ENCODE results near the gene LFNG.
"Not testable (repeated sequence)": the region's sequence is repeated elsewhere in the genome, so short reads cannot be mapped to it uniquely, and the experiment has no call there.

The LFNG gene

GRCh38 chr7:2542011-2542915 is 22.7 kb downstream of the LFNG start:
- in situ Hi-C loops (cut with MboI; ENCODE audit: low sequenced_read_pairs), result no loop called here

GRCh38 chr7:2542916-2543871 is 23.6 kb downstream of the LFNG start:
- in situ Hi-C loops (cut with MboI; ENCODE audit: low sequenced_read_pairs), result no loop called here

GRCh38 chr7:2544541-2545188 is 25.1 kb downstream of the LFNG start:
- in situ Hi-C loops (cut with MboI; ENCODE audit: low sequenced_read_pairs), result no loop called here

GRCh38 chr7:2545746-2546425 is 26.3 kb downstream of the LFNG start:
- in situ Hi-C loops (cut with MboI; ENCODE audit: low sequenced_read_pairs), result no loop called here

- in situ Hi-C loops (cut with MboI; ENCODE audit: low sequenced_read_pairs), result no loop called here
Observed at GRCh38 chr7:2546776-2547586, 27.4 kb downstream of the LFNG start.

- in situ Hi-C loops (cut with MboI; ENCODE audit: low sequenced_read_pairs), result no loop called here
Observed at GRCh38 chr7:2551418-2551817, 31.8 kb downstream of the LFNG start.

GRCh38 chr7:2553108-2553507 is 33.5 kb downstream of the LFNG start:
- in situ Hi-C loops (cut with MboI; ENCODE audit: low sequenced_read_pairs), result no loop called here

- in situ Hi-C loops (cut with MboI; ENCODE audit: low sequenced_read_pairs), result no loop called here
Observed at GRCh38 chr7:2553831-2554581, 34.4 kb downstream of the LFNG start.

- in situ Hi-C loops (cut with MboI; ENCODE audit: low sequenced_read_pairs), result no loop called here
Observed at GRCh38 chr7:2554661-2555111, 35.1 kb downstream of the LFNG start.

GRCh38 chr7:2555121-2556052 is 35.8 kb downstream of the LFNG start, which contains the start of gene BRAT1:
BRAT1 (minus strand) TSS chr7:2555524; CDS start chr7:2554431, 1,093 bp downstream.
- in situ Hi-C loops (cut with MboI; ENCODE audit: low sequenced_read_pairs), result no loop called here

- in situ Hi-C loops (cut with MboI; ENCODE audit: low sequenced_read_pairs), result no loop called here
Observed at GRCh38 chr7:2558629-2559282, 39.2 kb downstream of the LFNG start, which contains the start of gene IQCE. IQCE (plus strand) TSS chr7:2558979; CDS start chr7:2559182, 203 bp downstream.

- in situ Hi-C loops (cut with MboI; ENCODE audit: low sequenced_read_pairs), result no loop called here
Observed at GRCh38 chr7:2559283-2559950, 39.8 kb downstream of the LFNG start.

GRCh38 chr7:2563955-2564354 is 44.4 kb downstream of the LFNG start:
- in situ Hi-C loops (cut with MboI; ENCODE audit: low sequenced_read_pairs), result not testable (repeated sequence)

- in situ Hi-C loops (cut with MboI; ENCODE audit: low sequenced_read_pairs), result no loop called here
Observed at GRCh38 chr7:2564970-2565540, 45.5 kb downstream of the LFNG start.

GRCh38 chr7:2566348-2566889 is 46.8 kb downstream of the LFNG start:
- in situ Hi-C loops (cut with MboI; ENCODE audit: low sequenced_read_pairs), result no loop called here
